TTC549 (cell line): ENCODE results near the gene TRERF1.

Experiments used
- FAIRE-seq: peaks from 2 replicates; lab custom pipeline; 2012; peaks lifted over from hg19 to GRCh38; lab: Jason Lieb, UNC

TRERF1 gene

DNA sequence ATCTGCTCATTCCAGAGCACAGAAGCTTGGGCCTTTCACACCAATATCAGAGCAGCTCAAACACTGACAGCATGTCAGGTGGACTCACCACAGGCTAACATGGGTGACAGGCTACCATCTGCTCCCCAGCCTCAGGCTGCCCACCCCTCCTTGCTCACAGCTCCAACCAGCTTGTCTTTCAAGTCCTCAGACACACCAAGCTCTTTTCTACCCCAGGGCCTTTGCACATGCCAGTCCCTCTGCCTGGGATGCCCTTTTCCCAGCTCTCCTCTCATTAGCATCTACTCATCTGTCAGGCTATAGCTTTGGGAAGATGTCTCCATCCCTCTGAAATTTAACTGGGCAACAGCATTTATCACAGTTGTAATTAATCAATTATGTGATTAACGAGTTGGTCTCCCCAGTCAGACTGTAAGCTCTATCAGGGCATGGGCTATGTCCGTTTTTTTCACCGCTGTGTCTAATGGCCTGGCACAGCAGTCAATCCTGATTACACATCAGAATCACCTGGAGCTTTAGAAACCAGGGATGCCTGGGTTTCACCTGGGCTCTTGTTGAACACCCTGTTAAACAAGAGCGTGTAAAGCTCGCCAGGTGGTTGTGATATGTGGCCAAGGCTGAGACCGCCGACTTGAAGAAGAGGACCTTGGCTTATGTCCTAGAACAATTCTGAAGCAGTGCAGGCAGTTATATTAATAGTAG lies 145.1 kb downstream of the TRERF1 start:
- FAIRE-seq = no peak

DNA sequence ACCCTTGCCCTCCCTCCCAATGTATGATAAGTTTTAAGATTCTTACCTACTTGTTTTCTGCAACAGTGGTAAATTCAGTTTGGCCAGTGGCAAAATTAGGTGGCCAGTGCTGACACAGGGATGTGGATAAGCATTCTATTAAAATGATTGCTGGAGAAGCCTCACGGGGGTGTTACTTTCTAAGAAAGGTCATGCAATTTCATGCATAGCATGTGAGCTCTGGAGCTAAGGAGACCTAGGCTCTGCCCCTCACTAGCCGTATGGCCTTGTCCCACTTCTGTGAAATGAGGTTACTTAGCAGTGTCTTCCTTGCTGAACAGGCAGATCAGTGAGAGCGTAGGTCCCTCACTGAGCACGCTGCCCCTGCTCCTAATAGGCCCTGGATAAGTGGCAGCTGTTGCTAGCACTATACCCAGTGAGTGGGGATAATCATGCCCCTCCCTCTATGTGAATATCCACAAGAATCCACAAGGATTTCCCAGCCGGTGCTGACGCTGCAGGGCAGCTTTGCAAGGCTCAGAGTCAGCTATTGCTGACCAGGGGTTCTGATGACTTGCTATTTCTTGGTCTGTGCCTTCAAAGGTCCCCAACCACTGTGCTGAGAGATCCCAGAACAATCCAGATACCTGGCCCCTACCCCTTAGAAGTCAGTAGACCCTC lies 147.5 kb downstream of the TRERF1 start:
- FAIRE-seq = no peak

DNA sequence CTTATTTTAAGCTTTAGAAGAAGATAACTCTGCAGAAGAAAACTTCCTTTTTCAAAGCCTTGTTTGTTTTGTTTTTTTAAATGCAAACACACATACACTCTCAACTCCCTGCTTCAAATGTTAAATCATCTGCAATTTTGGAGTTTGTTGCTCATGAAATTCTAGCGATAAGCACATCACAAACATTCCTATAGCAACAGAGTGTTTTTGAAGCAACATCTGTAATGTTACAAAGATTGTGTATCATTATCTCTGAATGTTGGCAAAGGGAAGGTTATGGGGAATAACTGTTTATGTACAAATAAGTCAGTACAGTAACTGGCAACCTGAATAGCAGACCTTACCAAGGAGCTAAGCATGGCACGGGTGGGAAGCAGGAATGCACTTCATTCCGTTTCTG lies 149.3 kb downstream of the TRERF1 start:
- FAIRE-seq = no peak

DNA sequence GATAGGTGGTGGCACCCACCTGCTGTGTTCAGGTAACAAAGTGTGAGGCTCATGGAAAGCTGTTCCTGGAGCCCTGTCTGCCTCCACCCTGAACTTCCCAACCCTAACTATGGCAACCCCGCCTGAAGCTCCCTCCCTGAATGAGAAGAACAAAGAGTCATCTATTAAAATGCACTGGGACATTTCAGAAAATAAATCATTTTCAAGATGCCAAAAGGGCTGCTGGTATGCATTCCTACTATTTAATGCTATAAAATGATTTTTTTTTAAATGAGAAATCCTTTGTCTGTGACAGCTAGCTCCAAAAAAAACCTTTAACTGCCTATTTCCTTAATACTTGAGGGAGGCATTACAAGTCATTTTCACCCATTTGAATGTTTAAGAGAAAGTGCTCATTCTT lies 149.7 kb downstream of the TRERF1 start:
- FAIRE-seq = no peak

DNA sequence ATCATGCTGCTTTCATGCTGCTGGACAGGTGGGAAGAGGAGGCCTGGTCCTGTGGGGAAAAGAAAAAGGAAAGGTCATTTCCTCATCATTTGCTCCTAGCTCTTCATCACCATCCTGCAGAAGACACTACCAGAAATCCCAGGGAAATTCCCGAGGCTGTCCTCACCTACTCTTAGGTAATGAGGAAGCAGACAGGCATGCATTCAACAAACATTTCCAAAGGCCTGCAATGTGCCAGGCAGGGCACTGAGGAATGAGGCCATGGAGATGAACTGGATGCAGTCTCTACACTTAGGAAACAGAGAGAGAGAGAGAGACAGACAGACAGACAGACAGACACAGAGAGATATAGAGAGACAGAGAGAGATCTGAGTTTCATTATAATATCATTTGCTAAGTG lies 151.0 kb downstream of the TRERF1 start:
- FAIRE-seq = no peak

DNA sequence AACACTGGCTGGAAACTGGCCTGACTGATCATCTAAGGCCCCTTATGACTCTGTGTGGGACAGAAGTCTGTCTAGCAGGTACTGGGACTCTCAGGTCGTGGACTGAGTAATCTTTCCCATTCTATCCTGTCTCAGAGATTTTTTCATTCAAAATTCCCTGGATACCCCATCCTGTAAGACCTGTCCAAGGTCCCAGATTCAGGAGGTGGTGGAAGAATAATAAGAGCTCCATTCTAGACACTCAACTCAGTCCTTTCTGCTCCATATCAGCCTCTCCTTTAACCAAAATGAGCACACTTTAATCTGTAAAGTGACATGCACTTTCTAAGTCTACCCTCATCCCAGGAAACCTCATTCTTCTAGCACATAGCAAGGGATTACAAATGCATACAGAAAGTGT lies 151.5 kb downstream of the TRERF1 start:
- FAIRE-seq = no peak

DNA sequence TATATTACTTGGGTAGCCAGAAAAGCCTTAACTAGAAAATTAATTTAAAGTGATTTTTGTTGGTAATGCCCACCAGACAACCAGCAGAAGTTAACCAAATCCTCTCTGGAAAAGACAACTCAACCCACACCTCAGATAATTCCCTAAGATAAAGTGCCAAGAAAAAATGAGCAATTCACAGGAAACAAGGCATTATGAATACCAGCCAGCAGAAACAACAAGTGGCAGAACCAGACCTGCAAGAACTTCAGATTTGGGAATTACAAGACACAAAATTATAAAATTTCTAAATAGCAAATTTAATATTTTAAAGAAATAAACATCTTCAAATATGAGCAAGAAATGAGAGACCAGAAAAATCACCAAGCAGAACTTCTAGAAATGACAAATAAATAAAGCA lies 154.1 kb downstream of the TRERF1 start:
- no peak for FAIRE-seq

DNA sequence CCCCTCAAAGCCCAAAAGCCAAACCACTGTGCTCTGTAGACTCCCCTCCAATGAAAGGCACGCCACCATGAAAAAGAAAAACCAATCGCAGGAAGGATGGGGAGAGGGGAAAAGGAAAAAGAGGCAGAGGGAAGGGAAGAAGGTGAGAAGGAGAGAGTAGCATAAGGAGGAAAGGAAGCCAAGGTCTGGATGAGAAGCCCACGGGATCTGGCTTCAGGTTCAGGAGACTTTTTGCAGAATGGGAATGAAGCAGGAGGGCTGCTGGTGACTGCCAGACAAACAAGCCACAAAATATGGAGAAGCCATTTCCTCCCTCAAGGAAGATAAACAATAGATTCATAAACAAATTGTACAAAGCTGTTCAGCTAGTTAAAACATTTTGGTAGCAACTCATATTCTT lies 155.1 kb downstream of the TRERF1 start:
- FAIRE-seq = no peak

DNA sequence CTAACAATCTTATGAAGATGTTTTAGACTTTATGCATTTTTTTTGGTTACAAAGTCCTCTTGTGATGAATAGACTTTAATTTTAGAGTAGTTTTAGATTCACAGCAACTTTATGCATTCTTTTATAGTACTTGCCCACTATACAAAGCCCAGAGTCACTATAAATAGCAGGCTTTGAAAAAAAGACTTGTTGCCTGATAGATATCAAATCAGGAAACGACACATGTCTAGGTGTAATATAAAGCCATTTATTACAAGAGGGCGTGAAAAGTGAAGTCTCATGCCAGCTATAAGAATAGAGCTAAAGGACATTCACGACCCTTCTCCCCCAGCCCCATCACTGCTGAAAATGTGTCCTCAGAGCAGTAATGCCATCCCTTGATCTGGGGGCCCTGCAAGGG lies 156.0 kb downstream of the TRERF1 start:
- no peak for FAIRE-seq

DNA sequence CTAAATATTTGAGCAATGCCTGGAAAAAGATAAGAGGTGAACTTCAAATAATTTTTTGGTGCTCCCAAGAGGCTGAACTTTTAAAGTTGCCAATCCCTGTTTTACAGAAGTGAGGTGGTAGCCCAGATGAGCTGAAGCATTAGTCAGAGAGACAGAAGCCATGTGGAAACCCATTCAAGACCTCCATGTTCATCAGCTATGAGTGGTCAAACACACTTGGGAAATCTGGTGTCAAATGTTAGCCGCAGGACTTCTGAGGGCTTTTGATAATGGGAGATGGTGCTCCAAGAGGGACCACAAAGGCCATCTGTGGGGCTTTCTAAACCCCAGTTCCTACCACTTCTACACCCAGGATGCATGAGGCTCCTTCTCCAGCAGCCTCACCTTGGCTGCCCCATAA lies 156.5 kb downstream of the TRERF1 start:
- no peak for FAIRE-seq

DNA sequence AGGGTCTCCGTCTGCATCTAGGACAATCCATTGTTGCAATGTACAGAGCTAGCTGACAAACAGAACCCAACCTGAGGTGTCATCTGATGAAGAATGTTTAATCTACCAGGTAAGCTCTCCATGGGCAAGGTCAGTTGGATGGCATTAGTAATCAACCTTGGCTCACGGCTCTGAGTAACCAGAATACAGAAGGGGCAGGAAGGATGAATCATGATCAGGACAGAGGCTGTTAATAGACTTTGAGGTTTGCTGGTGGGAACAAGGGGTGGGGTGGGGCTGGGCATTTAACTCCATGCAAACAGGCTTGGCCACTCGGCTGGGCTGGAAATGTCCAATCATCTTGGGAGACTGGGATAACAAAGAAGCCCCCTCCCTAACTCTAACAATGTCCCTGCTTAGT lies 157.0 kb downstream of the TRERF1 start:
- FAIRE-seq = no peak

DNA sequence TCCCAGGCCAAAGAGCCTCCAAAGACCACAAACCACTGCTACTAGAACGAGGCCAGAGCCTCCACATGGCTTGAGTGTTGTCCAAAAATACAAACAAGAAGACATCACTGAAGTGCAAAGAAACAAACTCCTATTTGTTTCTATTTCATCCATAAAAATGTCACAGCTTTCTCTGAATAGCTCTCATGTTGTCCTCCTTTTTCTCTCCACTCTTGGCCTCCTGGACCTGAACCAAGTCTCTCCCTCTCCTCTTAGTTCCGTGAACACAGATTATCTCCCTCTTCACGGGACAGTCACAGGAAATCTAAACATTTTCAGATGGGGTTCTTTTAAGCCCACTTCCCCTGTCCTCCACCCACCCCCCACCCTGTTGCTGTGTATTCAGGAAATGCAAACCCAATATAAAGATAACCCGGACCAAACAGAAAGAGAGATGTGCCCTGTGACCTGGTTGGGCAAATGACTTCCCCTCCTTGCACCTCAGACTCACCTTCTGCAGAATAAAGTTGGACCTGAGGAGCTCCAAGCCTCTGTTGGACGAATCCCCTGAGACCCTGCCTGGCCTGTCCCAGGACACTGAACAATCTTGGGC lies 158.2 kb downstream of the TRERF1 start:
- no peak for FAIRE-seq

DNA sequence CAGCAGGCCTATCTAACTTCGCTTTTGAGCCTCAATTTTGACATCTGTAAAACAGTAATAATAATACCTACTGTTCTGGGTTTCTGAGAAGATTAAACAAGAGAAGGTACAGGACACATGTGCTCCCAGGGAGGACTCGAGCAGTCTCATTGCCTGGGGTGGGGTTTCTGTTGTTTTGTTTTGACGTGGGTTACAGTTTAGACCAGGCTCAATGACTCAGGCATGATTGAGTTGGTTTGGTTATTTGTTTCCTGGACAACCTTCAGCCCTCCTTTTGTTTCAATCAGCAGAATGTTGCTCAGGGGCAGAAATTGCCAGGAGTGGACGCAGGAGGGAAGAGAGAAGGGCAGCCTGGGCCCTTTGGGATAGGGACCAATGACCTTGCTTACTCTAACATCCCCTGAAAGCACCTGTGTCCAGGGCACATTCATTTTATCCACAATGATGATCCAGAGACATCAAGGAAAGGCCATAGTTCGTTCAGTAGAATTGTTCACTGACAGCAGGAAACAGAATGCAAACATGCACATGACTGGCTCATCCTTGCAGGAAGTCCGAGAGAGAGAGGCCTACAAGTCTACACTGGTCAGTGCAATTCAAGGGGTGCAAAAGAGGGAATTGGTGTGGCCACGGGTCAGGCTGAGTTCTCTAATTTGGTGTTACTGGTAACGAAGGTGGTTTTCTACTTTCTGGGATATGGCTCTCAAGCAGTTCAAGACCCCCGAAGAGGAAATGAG lies 159.6 kb downstream of the TRERF1 start:
- no peak for FAIRE-seq

DNA sequence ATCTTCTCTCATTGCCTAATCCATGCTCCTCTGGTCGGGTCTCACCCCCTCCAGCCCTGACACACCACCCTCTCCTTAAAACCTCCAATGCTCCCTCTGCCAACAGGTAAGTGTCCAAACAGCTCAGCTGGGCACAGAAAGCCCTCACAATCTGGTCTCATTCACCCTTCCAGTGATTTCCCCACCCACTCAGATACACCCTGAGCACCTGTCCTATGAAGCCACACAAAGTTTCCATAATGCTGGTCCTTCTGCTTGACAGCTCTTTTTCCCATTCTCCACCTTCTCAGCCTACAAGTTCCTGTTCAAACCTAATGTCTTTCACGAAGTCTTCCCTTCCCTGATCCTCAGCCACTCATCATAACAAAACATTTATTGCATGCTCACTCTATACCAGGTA lies 164.0 kb downstream of the TRERF1 start:
- no peak for FAIRE-seq

DNA sequence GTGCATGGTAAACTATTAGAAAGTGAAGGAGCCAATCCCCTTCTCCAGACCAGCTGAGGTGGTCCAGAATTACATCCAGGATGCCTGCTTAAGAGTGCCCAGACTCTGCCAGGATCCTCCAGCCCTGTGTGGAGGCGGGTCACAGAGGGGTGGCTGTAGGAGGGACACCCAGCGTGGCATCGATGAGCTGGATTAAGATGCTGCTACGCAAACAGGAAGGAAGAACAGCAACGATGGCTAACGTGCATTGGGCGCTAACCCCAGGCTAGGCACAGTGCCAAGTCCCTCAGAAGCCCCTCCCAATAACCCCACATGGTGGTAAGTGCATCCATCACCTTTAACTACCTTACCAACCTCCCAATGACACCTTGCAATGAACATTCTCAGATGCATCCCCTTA lies 170.2 kb downstream of the TRERF1 start:
- FAIRE-seq = no peak

DNA sequence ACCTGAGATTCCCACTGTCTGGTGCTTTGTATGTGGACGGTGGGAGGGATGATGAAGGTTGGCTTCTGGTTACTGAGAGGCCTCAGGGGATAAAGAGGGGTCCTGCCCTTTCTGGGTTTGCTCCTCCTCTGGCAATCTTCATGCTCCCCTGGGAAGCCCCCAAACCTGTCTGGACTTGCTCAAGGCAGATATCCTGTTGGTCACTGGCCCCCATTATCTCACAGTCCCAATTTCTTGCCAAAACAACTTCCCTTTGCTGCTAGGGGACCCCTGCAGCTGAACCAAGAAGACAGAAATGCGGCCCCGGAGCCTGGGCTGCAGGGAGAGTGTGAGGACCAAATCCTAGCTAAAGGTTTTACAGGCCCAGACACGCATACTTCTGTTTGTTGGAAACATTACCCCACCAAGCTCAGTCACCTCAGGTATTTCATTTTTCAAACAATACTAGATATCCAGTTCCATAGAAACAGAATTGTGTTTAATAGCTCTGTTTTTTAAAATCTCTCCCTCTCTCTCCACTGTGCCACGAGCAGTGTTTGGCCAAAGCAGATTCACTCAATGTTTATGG lies 170.7 kb downstream of the TRERF1 start:
- FAIRE-seq = no peak

DNA sequence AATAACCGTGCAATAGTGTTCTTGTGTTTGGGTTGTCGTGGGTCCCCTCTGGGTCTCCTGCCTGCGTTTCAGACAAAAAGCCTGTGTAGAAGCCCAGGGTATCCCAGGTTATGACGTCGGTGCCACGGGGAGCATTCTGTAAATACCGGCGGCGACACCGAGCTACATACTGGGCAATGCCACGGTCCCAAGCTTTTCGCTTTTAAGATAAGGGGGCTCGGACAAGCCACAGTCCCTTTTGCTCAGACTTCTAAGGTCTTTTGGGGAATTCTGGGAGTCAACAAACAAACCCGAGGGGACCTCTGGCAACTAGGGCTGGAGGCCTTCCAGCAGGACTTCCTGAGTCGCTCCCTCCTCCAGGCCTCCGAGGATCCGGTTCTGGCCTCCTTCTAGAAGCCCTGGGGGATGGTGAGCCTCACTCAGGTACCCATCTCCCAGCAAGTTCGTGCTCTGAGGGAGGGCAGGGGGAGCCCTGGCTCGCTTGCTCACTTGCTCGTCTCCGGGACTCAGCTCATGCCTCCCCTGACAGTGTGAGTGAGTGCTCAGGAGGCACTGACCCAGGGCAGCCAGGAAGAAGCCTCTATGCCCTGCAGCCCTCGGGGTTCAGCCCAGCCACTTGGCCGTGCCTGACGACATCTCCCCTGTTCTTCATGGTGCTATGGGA lies 171.6 kb downstream of the TRERF1 start:
- FAIRE-seq = no peak

DNA sequence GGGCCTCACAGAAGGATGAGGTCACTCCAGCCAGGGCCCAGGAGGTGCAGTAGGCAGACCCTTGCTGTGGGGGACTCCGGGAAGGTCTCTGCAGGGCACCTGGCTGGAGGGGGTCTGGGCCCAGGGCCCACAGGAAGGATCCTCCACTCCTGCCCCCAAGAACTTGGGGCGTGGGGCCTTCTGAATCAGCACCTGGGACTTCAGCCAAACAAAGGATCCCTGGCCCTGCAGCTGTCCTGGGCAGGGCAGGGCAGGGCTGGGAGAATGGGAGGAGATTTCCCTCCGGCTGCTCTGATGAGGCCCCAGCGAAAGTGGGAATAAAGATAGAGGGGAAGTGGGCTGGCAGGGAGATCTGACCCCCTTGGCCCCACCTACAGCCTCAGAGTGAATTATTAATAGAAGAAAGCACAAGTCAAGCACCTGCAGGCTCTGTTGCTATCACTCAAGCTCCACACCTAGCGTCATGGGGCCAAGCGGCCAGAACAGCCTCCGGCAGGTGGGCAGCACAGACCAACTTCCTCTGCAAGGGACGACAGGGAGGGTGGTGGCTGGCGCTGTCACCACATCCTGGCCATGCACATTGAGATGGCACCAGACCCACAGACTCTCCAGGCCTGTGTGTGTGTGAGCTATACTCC lies 172.5 kb downstream of the TRERF1 start:
- FAIRE-seq = no peak

DNA sequence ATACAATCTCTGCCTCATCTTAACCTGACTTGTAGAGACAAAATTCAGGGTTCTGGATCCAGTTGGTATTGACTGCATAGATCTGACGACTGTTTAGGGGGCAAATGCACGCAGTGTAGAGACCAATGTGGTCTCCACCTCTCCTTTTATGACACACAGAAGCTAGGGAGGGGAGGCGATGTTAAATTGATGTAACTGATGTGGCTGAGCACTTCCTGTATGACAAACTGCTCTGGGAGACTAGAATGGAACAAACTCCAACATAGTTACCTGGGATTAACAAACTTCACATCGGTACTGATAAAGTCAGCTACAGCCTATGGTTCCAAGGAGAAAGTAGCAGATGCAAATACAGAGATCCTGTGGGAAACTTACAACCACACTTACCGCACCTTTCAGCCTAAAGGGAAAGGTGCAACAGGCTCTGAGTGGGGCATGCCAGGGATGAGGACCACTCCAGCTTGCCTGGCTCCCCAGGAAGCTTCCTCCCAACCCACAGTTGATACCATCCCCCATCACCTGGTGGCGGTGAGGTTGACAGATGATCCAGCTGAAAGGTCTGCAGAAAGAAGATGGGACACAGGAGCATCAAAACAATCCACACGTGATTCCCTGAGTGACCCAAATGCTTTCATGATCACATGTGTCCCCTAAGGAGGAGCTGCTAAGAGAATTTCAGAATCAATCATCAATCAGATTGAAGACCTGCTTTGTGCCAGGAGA lies 173.4 kb downstream of the TRERF1 start:
- FAIRE-seq = no peak

DNA sequence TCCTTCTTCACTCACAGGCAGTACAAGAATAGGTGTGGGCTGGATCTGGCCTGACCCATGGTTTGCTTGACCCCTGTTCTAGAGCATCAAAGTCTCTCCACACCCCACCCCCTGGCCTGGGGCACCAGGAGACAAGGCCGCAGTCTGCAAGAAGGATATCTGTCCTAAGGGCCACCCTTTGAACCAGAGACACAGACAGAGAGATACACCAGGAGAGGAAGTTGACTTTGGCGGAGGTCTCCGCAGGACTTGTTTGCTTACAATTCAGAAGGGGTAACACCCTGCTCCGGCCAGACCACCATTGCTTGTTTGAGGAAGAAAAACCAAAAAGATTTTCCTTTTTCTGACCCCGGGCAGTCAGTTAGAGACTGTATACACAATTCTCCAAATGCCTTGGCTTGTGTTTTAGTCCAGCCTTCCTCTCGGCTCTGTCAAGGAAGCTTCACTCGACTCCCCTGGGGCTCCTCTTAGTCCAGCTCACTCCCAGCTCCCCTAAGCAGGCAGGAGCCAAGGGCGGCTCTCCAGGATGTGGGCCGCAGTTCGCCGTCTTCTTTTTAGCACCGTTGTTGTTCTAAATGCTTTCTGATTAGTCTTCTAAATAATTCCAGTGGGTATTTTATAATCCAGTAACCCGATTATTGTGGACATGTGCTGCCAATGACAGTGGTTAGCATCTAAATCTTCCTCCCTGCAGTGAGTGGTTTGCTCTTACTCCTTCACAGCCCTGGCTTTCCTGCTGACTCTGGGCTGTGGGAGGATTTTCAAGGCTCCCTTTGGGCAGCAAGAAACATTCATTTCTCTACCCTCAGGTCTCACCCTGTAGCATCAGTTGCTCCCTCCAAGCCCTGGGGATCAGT lies 175.5 kb downstream of the TRERF1 start:
- FAIRE-seq = no peak
